ENCODE results near the gene YDJC. TPM values are rescaled to one million over a fixed set of nuclear protein-coding genes. Genes with fewer than 3 reads are reported as not detected.

YDJC gene
- total and polyA plus RNA-seq, 2 of the 13 experiments (the other 11 are each of a cell fraction or from before 2014, with no cell fraction given), result 15.3 to 32.0 TPM

- TF ChIP-seq ZNF609 (CRISPR knock-in tag; IDR thresholded peaks at IDR 0.05; ENCODE audit: borderline replicate concordance), result peak; percentile 60; the same call in 1 of the 2 replicates
- peak; percentile 75 for TF ChIP-seq FOXO1 (CRISPR knock-in tag; IDR thresholded peaks at IDR 0.05)
- TF ChIP-seq HNRNPL (IDR thresholded peaks at IDR 0.05; ENCODE audit: low read depth, low read length), result peak; percentile 95
- TF ChIP-seq ZNF770 (CRISPR knock-in tag; IDR thresholded peaks at IDR 0.05), result peak; percentile 91
- peak; percentile 76; the same call in 1 of the 2 replicates for TF ChIP-seq PCBP1 (IDR thresholded peaks at IDR 0.05; ENCODE audit: borderline replicate concordance, low read depth, low read length)
- TF ChIP-seq NFE2L2 (IDR thresholded peaks at IDR 0.05; ENCODE audit: low read length), result no peak
- TF ChIP-seq MED8 (CRISPR knock-in tag; IDR thresholded peaks at IDR 0.05; ENCODE audit: insufficient replicate concordance), result no peak
- TF ChIP-seq CEBPG (CRISPR knock-in tag; IDR thresholded peaks at IDR 0.05), result no peak
- TF ChIP-seq SAFB2 (CRISPR knock-in tag; IDR thresholded peaks at IDR 0.05; ENCODE audit: borderline replicate concordance, low read depth), result 0 out of 2 replicates have a peak, but pooled peaks have one; percentile 29
- TF ChIP-seq SMAD3 (CRISPR knock-in tag; IDR thresholded peaks at IDR 0.05), result peak; percentile 24; the same call in 1 of the 2 replicates
- peak; percentile 83 for TF ChIP-seq ARNTL (CRISPR knock-in tag; IDR thresholded peaks at IDR 0.05)
- peak; percentile 55; the same call in 1 of the 2 replicates for TF ChIP-seq ZNF792 (CRISPR knock-in tag; IDR thresholded peaks at IDR 0.05)
- peak; percentile 36; the same call in 1 of the 2 replicates for TF ChIP-seq ZNF724P (CRISPR knock-in tag; IDR thresholded peaks at IDR 0.05; ENCODE audit: borderline replicate concordance)
- 0 out of 2 replicates have a peak, but pooled peaks have one; percentile 43 for TF ChIP-seq POGK (CRISPR knock-in tag; conservative IDR thresholded peaks at IDR 0.05)
- peak; percentile 58; the same call in 1 of the 2 replicates for TF ChIP-seq ZNF710 (CRISPR knock-in tag; IDR thresholded peaks at IDR 0.05; ENCODE audit: borderline replicate concordance)
- peak; percentile 99 for TF ChIP-seq ZNF746 (CRISPR knock-in tag; IDR thresholded peaks at IDR 0.05)
- TF ChIP-seq ZNF567 (CRISPR knock-in tag; IDR thresholded peaks at IDR 0.05; ENCODE audit: borderline replicate concordance), result no peak
- TF ChIP-seq HOXA3 (CRISPR knock-in tag; IDR thresholded peaks at IDR 0.05), result peak; percentile 72; the same call in 1 of the 2 replicates
These were observed 48.0 kb upstream of the YDJC start (continued) for GRCh38 chr22:21677606-21678443.
